Measurements from ENCODE around the gene USHBP1.

GRCh38 chr19:17282488-17283125, 18.1 kb upstream of the USHBP1 start:
- TF ChIP-seq YY1 (IDR thresholded peaks at IDR 0.05; ENCODE audit: insufficient read depth, insufficient read length) (no peak), ZNF274 (IDR thresholded peaks at IDR 0.05; ENCODE audit: low read depth, low read length) (no peak)

All from NT2/D1 (cell line).